NK-92 (cell line): ENCODE results near the gene ZNF385D.

Experiments used
- DNase-seq: peaks from one replicate; lab custom pipeline; 2025; ENCODE audit not compliant: unreplicated experiment; lab: John Stamatoyannopoulos, UW

The ZNF385D gene

DNA sequence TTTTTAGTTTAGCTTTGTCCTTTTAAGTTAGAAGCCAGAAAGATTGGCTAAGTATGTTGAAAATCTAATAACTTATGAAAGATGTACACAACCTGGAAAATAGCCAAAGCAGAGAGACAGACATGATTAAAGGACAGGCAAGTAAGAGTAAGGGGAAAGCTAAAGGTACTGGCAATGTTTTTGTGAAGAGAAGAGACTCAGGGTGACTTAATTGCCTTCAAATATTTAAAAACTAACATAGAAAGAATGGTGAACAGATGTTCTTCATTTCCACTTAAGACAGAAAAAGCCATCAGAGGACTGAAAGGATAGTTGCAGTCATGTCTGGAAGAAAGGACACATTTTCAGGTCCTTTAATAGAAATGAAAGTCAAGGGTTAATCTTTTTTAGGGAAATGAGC is 68.8 kb downstream of the ZNF385D start:
- no peak for DNase-seq

DNA sequence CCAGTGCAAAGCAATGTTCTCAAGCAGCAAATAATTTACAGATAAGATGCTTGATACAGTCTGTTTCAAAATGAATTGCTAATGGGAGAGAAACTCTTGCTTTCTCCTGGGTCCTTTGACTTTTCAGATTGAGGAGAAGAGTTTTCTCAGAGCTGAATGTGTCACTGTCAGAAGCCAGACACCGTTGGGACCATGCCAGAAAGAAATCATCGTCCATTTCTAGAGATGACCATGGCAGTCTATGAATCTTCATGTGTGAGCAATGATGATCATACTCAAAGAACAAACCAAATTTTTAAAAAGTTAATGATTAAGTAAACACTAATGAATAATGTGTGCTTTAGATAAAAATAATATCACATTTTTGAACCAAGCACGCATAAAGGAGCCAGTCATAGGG is 77.6 kb downstream of the ZNF385D start:
- DNase-seq = no peak

DNA sequence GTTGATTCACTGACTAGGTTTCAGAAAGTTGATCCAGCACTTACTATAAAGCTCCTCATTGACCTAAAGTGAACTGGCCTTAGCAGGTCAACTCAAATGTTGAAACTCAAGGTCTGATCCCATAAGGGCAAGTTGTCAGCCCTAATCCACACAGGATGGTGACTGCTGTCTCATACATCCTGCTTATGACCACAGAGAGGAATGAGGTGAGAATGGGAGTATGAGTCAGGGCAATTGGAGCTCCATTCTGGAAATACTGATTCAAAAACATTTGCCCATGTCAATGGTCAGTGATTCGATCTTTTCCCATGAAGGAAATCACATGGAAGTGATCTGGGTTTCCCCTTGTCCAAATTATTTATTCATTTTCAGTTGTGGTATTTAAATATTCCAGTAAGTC is 78.7 kb downstream of the ZNF385D start:
- no peak for DNase-seq

DNA sequence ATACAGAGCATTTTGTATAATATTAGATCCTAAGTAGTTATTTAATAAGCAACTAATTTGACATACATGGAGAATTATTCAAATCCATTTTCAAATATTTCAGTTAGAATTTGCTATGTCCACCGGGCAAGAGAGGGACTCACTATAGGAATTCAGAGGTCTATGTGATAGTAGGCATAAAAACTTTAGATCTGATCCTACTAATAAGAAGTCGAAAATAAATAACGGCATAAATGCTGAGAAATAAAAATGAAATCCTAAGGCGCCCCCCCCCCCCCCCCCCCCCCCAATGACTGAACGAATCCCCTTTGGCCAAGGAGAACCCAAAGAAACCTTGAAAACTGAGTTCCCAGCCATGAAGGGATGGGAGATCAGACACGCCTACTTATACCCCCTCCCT is 80.6 kb downstream of the ZNF385D start:
- DNase-seq = no peak

DNA sequence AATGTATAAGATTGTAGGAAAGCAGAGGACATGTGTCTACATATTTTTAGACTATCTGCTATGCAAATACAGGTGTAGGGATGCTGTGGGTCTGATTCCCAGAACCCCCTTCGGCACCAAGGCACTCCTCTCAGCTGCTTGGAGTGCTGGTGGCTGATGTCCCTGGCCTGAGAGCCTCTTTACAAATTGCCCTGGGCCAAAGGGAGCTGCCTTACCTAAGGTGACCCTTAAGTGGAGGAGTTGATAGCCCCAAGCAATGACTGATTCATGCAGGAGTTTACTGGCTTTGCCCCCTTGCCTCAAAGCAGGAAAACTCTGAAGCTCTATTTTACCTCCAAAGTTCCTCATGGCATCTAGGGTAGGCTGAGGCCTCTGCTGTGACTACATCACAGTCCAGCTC is 83.0 kb downstream of the ZNF385D start:
- DNase-seq = no peak

DNA sequence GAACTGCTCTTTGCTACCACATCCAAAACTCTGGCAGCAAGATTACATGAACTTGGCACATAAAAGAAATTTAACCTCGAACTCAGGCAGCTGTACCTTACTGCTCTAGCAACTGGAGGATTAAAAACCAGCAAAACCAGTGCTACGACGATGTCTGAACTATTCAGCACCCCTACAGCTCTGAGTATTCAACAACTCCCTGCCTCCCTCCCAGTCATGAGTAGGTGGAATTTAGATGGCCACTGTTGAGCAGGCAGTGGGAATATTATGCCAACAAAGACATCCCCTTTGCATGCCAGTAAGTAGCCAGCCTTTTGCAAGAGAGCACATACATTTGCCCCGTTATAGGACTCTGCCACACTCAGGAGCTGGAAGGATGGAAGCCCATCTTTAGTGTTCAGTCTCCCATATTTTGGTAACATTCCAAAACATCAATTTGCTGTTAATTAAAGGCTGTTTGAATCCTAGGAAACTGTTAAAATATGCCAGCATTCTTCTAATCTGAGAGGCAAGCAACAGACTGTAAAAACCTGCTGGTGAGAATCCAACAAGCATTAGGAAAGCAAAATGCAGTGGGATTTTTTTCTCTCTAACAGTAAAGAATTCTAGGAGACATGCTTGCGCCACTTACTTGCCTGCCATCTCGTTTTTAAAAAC is 85.4 kb downstream of the ZNF385D start:
- DNase-seq = no peak

DNA sequence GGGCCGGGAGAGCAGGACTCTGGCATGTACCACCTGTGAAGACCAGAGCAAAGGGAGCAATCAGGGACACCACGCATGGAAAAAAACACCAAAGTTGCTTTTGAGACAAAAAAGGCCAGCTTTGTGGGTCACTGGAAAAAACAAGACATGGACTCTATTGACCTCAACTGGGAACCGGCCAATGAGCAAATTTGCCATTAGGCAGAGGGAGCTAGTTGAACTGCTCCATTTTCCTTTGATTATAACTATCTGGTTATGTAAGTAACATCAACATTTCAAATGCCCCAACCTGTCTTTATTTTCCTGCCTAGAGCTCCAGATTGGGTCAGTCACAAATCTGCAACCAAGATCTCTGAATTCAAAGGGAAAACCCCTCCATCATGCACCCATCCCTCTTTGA is 86.0 kb downstream of the ZNF385D start:
- no peak for DNase-seq

DNA sequence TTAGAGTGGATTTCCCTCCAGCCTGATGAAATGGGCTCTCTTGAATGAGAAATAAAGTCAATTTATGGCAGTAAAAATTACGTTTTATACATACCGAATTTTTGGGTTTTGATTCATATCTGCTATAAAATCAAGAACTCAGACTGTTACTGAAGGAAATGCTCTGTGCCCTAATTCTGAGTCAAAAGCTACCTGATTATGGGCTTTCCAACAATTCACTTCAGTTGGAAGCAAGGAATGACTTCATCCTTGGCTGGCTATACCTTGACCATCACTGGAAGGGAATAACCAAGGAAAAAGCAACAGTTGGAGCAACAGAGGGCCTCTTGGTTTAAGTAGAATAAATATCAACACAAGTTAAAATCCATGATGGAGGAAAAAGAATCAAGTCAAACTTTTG is 88.6 kb downstream of the ZNF385D start:
- DNase-seq = no peak

DNA sequence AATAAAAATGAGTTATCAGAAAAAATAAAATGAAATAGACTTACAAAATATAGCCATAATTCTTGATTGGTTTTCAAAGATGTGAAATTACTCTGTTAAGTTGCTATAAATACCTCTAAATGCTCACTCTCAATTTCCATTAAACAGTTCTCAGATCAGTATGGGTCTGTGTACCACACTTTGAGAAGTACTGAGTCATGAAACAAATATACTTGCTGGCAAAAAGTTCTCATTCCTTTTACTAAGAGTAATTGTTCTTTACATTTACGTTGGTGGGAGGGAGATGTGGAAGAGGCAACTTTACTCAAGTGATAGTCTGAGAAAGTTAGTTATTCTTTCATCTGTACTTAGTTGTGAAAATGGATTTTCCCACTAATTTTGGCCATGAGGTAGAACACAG is 96.3 kb downstream of the ZNF385D start:
- DNase-seq = no peak

DNA sequence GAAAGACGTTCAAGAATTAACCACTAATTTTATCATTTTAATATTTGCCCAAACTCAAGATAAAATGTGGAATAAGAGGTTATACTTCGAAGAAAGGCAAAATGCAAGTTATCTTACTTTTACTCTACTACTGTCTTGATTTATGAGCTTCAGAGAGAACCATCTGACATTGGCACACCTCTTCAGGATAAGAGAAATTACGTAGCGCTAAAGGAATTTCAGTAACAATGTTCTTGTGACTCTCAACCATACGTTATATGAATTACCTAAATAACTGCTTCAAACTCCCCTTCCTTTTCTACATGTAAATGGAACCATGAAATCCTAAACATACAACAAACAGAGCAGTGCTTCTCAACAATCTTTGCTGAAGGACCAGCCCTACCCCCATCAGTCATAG is 96.8 kb downstream of the ZNF385D start:
- no peak for DNase-seq

DNA sequence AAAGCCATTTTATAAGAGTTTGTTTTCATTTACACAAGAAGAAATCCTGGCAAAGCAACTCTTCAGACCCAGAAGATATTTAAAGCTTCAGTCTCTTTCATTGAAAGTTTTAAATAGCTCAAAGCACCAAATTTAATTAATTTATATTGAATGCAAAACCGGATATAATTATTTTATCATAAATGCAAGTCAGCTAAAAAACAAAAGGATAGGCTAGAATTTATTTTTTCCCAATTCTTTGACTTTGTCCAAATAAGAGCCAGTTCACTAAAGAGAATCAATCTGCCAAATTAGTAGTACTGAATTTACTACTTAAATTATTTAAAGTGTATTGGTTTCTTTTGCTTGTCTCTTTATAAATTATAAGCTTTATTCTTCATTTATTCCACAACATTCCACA is 101.5 kb downstream of the ZNF385D start:
- no peak for DNase-seq

DNA sequence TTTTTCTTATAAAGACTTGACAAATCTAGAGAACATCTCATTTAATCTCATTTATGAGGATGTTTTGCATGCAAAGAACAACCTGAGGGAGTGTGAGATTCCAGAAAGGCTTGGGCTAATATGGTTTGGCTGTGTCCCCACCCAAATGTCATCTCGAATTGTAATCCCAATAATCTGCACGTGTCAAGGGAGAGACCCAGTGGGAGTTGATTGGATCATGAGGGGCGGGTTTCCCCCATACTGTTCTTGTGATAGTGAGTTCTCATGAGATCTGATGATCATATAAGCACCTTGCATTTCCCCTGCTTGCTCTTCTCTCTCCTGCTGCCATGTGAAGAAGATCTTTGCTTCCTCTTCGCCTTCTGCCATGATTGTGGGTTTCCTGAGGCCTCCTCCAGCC is 103.0 kb downstream of the ZNF385D start:
- no peak for DNase-seq

DNA sequence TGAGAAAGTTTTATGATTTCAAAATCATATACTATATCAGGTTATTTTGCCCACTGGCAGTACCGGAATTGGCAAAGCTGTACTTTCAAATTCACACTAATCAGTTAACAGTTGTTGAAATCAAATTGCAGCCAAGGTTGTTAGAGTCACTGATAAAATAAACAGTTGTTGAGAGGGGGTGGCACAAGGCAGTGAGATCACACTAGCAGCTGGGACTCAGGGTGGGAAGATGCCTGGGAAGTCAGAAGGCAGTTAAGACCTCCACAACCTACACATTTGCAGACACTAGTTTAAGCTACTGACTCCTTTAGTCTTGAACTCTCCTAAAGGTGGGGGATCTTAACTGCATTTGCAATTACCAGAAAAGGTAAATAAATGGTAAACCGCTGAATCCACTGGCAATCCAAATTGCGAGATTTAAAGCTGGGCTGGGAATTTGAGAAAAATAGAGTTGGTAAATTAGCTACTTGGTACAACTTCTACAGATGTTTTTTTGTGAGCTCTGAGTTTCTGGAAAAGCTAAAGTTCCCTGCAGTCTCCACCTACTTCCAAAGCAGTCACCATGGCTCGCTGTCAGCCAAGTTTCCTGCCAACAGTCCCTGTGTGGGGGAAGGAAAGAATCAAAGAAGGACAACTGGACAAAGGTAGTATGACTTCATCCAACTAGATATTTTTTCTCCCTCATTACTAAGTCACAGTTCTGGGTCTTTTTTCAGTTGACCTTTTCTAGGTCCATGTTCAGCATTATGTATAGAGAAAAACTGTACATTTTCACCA is 105.7 kb downstream of the ZNF385D start:
- no peak for DNase-seq

DNA sequence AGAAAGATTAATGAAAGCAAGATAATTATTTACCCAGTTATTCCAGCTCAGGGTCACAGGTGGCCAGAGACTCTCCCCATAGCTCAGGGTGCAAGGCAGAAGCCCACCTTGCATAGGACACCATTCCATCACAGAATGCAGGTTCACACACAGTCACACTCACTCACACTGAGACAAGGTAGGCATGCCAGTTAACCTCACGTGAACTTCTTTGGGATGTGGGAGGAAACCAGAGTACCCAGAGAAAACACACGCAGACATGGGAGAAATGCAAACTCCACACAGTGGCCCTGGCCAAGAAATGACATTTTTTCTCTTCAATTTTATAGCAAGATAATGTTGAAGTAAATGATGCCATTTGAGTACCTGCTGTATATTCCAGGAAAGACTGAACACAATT is 106.7 kb downstream of the ZNF385D start:
- no peak for DNase-seq

DNA sequence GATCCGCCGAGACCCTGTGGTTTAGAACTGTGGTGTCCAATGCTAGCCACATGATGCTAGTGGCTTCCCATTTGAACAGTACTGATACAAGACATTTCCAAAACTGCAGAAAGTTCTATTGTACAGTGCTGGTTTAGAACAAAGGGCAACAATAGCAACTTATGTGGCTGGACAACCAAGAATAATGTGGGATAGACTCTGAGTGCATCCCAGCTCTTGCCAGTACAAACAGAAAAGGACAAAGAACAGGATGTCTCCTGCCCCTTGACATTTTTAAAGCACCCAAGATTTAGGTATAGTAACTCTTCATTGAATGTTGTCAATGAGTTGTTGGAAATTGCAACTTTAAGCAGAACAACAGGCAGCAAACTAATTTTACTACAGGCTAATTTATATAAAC is 107.3 kb downstream of the ZNF385D start:
- DNase-seq = no peak

DNA sequence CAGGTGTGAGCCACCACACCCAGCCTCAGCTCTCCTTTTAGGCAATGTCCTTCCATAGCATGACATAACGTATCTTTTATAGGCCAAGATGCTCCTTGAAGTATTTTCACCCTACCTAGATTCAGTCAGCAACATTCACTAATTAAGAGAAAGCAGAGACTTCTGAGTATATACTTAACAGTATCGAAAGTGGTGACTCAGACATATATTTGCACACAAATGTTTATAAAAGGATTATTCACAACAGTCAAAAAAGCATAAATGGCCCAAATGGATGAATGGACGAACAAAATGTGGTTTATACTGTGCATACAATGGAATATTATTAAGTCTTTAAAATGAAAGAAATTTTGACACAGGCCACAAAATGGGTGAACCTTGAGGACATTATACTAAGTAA is 108.6 kb downstream of the ZNF385D start:
- no peak for DNase-seq

DNA sequence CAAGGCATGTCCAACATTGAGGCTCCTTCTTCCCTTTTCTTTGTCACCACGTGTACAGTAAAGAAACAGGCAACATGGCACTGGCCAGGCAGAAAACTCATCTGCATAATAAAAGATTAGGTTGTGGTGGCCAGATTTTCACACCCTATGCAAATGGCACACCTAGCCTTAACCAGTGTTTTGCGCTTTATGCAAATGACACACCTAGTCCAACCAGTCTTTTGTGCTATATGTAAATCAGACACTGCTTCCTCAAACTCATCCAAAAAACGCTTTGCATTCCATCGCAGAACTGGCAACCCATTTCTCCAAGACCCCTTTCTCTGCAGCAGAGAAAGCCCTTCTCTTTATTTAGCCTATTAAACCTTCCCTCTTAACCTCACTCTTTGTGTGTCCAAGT is 109.1 kb downstream of the ZNF385D start:
- no peak for DNase-seq

DNA sequence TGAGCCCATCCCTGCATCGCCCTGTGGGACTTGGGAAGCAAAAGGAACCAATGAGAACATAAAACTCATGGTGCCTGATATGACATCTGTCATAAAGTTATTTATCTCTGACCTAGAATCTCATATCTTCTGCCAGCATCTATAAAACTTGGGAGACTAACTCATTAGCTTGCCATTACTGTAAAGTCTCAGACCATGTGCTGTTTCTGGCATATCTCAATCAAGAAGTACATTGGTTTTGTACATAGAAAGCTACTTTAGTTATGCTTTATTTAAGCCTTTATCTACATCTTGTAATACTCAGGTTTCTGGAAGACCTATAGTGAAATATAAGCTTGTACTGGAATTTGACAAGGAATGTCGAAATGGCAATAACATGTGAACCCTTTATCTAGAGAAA is 112.5 kb downstream of the ZNF385D start:
- no peak for DNase-seq

DNA sequence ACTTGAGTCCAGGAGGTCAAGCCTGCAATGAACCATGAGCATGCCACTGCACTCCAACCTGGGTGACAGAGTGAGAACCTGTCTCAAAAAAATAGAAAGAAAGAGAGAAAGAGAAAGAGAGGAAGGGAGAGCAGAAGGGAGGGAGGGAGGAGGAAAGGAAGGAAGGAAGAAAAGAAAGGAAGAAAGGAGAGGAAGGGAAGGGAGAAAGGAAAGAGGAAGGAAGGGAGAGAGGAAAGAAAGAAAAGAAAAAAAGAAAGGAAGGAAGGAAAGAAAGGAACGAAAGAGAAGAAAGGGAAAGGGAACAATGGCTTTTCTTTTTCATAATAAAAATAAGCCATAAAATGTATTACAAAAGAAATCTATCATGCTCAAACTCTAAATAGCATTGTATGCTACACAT is 116.9 kb downstream of the ZNF385D start:
- DNase-seq = no peak

DNA sequence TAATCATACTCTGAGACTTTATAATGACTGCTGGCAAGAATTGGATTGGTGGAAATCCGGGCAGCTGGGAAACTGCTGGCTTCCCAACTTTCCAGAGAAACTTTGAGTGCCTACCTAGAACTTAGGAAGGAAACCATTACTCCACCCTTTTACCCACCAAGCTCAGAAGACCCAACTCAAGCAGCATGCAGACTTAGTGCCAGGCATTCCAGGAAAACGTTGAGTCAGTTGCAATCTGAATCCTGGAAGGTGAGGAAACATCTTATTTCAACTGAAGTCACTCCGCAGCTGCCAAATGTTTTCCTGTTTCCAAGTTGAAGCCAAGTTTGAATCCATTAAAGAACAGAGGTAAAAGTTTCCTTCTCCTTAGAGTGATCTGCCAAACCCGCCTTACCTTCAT is 126.5 kb downstream of the ZNF385D start:
- DNase-seq = no peak

DNA sequence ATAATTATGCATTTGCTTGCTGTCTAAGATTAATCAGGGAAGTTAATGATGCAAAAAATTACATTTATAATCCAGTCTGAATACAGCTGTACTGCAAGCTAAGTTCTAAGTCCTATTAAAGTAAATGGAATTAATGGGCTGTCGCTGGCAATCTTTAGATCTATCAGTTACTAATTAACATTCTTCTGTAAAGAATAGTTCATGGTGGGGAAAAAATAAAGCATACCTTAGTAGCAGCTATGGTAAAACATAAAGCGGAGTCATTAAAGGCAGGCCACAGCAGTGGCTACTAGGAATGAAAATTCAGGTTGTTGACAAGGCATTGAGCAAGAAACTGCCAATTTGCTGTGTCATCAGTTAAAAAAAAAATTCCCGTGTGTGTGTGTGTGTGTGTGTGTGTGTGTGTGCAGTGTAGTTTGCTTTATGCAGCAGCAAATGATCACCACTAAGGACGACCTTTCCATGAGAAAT is 129.8 kb downstream of the ZNF385D start:
- no peak for DNase-seq

DNA sequence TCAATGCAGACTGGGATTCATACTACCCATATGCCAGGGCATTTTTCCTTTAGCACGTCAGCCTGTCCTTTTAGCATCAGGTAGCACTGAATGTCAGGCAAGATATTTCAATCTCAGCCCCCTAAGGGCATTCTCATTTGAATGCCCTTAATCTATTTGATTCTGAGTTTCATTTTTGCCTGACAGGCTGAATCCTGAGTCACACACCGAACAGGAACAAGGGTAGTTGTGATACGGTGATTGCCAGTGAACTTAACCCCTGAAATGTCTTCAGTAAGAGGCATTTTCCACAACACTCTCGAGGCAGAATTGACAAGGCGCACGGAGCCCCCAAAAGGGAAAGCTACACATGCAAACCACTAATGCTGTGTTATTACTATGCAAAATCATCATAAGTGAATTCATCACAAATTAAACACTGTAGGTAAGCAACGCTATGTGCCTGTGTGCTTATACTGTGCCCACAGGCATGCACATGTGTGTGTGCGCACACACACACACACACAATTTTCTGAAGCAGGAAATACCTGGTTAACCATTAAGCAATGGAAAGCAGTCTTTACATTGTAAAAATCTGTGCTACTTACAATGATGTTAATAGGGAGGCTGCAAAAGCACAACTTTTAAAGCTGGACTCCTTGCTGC is 130.4 kb downstream of the ZNF385D start:
- DNase-seq = no peak
